ENCODE measurements around the gene SEMA4D.

The SEMA4D gene

GRCh38 chr9:89434636-89435035 lies 63.3 kb downstream of the SEMA4D start:
- Histone ChIP-seq H3K9me3 (no peaks in the 10 kb centered on the region), H3K4me1 (peaks cover 0 to 17% (median 12%) of the 10 kb centered on the region in 4 donors), H3K27me3 (no peaks in the 10 kb centered on the region), H3K4me3 (no peak overlapping the region), H3K27ac (no peak overlapping the region), H3K36me3 (no peaks in the 10 kb centered on the region)
- intact Hi-C loops (cut with DNase I; ENCODE audit: low total_unique reads) = no loop called here
- no peak for TF ChIP-seq CTCF (IDR thresholded peaks at IDR 0.05)
- no peak for DNase-seq

GRCh38 chr9:89433826-89434225 lies 64.1 kb downstream of the SEMA4D start:
- intact Hi-C loops (cut with DNase I; ENCODE audit: low total_unique reads) = no loop called here
- no peak for TF ChIP-seq CTCF (IDR thresholded peaks at IDR 0.05)
- Histone ChIP-seq H3K4me1 (peaks cover 0 to 17% (median 12%) of the 10 kb centered on the region in 4 donors), H3K9me3 (no peaks in the 10 kb centered on the region), H3K36me3 (no peaks in the 10 kb centered on the region), H3K27me3 (no peaks in the 10 kb centered on the region), H3K4me3 (no peak overlapping the region), H3K27ac (no peak overlapping the region)
- no peak for DNase-seq

- H3K27me3 ChIP-seq = no peaks in the 10 kb centered on the region
- H3K36me3 ChIP-seq = no peaks in the 10 kb centered on the region
- intact Hi-C loops (cut with DNase I; ENCODE audit: low total_unique reads) = no loop called here
- H3K9me3 ChIP-seq = no peaks in the 10 kb centered on the region
- H3K4me1 ChIP-seq = peaks cover 0 to 17% (median 12%) of the 10 kb centered on the region in 4 donors
- TF ChIP-seq CTCF (IDR thresholded peaks at IDR 0.05) = no peak
- no peak overlapping the region for H3K4me3 ChIP-seq
- DNase-seq = no peak
- no peak overlapping the region for H3K27ac ChIP-seq
Observed at GRCh38 chr9:89432986-89433530, 64.9 kb downstream of the SEMA4D start.

GRCh38 chr9:89431930-89432725 lies 65.8 kb downstream of the SEMA4D start:
- no peak for TF ChIP-seq CTCF (IDR thresholded peaks at IDR 0.05)
- DNase-seq = no peak
- intact Hi-C loops (cut with DNase I; ENCODE audit: low total_unique reads) = no loop called here
- Histone ChIP-seq H3K4me1 (peaks cover 0 to 17% (median 12%) of the 10 kb centered on the region in 4 donors), H3K27me3 (no peaks in the 10 kb centered on the region), H3K36me3 (no peaks in the 10 kb centered on the region), H3K9me3 (no peaks in the 10 kb centered on the region), H3K4me3 (no peak overlapping the region), H3K27ac (no peak overlapping the region)

GRCh38 chr9:89430995-89431394 lies 66.9 kb downstream of the SEMA4D start:
- intact Hi-C loops (cut with DNase I; ENCODE audit: low total_unique reads) = no loop called here
- no peak for DNase-seq
- H3K4me1 ChIP-seq = peaks cover 0 to 17% (median 12%) of the 10 kb centered on the region in 4 donors
- TF ChIP-seq CTCF (IDR thresholded peaks at IDR 0.05) = no peak
- H3K36me3 ChIP-seq = no peaks in the 10 kb centered on the region
- no peak overlapping the region for H3K27ac ChIP-seq
- H3K9me3 ChIP-seq = no peaks in the 10 kb centered on the region
- no peak overlapping the region for H3K4me3 ChIP-seq
- no peaks in the 10 kb centered on the region for H3K27me3 ChIP-seq

All from tibial artery (tissue), 4 donors.